ENCODE results near the gene CHIA. TPM values are rescaled to one million over a fixed set of nuclear protein-coding genes. Genes with fewer than 3 reads are reported as not detected.

CHIA gene
- total and polyA plus RNA-seq, 2 donors (not counting 3 experiments of a cell fraction or from before 2014, with no cell fraction given) = not detected

DNA sequence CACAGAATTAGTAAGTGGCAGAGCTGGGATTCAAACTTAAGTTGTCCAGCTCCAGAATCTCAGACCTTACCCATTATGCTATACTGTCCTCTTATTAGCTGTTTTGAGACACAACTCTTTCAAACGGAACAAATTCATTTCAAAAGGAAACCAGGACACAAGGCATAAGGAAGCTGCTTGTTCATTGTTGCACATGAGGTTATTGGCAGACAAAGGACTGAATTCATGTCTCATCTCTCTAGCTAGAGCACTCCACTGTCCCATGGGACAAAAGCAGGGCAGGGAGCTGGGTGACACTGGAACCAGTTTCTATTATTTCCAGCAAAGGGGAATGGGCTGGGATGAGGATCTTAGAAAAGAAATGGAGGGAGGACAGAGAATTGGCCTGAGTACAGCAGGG, 36.8 kb upstream of the CHIA start:
- no TSS peak for BruUV-seq (replicated peaks)
- DNase-seq (ENCODE audit: low read depth, low spot score) (no peak), FAIRE-seq (no peak)
- ChIA-PET POLR2A (no interaction called here), CTCF (no interaction called here)
- dilution Hi-C loops (cut with MboI; ENCODE audit: extremely low pct_ligation_motif_present, low sequenced_read_pairs) = no loop called here
- no peaks in the 10 kb centered on the region for H4K20me1 ChIP-seq (replicated peaks; ENCODE audit: control insufficient read depth, extremely low read depth, insufficient read depth, low read length)
- TF ChIP-seq CTCF (IDR thresholded peaks at IDR 0.05; ENCODE audit: extremely low read depth in 1 of 2, insufficient read depth in 1 of 2, low read depth in 1 of 2, low read length in 2 of 2) (no peak), JUN (IDR thresholded peaks at IDR 0.05; ENCODE audit: borderline replicate concordance, insufficient read depth, insufficient read length, low read depth) (no peak), EZH2 (IDR thresholded peaks at IDR 0.05; ENCODE audit: borderline replicate concordance, low read depth, low read length, severe bottlenecking) (no peak), POLR2A (IDR thresholded peaks at IDR 0.05; ENCODE audit: low read depth, low read length) (no peak), FOS (IDR thresholded peaks at IDR 0.05; ENCODE audit: borderline replicate concordance, insufficient read depth, low read length) (no peak), GATA2 (IDR thresholded peaks at IDR 0.05; ENCODE audit: insufficient read depth, insufficient read length, low read depth, low read length) (no peak), MAX (IDR thresholded peaks at IDR 0.05; ENCODE audit: insufficient read depth, insufficient read length) (no peak), POLR2AphosphoS5 (IDR thresholded peaks at IDR 0.05; ENCODE audit: insufficient read depth, low read depth, low read length) (no peak), MYC (IDR thresholded peaks at IDR 0.05; ENCODE audit: low read depth, low read length) (no peak)
- H3K4me2 ChIP-seq (ENCODE audit: insufficient read depth, low read length) = no peak overlapping the region
- H3K27ac ChIP-seq (ENCODE audit: insufficient read depth, low read depth, low read length) = no peak overlapping the region
- H3K9ac ChIP-seq (replicated peaks; ENCODE audit: extremely low read depth, insufficient read depth, low read length) = no peak overlapping the region
- no peaks in the 10 kb centered on the region for H3K27me3 ChIP-seq (ENCODE audit: control insufficient read depth in 2 of 2, insufficient read depth in 2 of 2, low read length in 2 of 2)
- no peaks in the 10 kb centered on the region for H3K79me2 ChIP-seq (ENCODE audit: control insufficient read depth, insufficient read depth, low read length)
- H3K4me3 ChIP-seq (replicated peaks in 1 of 3; ENCODE audit: insufficient read depth in 1 of 3, low read depth in 1 of 3, low read length in 3 of 3) = no peak overlapping the region
- no peak overlapping the region for H2AFZ ChIP-seq (ENCODE audit: low read depth, low read length)
- no peaks in the 10 kb centered on the region for H3K9me1 ChIP-seq (replicated peaks; ENCODE audit: control insufficient read depth, extremely low read depth, insufficient read depth, low read length)
- intact Hi-C loops (cut with micrococcal nuclease) = no loop called here
- no peaks in the 10 kb centered on the region for H3K9me3 ChIP-seq (replicated peaks; ENCODE audit: control insufficient read depth, insufficient read depth, low read length)
- no peaks in the 10 kb centered on the region for H3K4me1 ChIP-seq (ENCODE audit: control insufficient read depth, extremely low read depth, insufficient read depth, low read length)
- H3K36me3 ChIP-seq (ENCODE audit: control insufficient read depth in 2 of 2, extremely low read depth in 1 of 2, insufficient read depth in 2 of 2, low read length in 2 of 2) = no peaks in the 10 kb centered on the region
